A673 (cell line): Measurements from ENCODE around the gene KPTN. TPM values are rescaled to one million over a fixed set of nuclear protein-coding genes. Genes with fewer than 3 reads are reported as not detected.

Experiments used
- BruUV-seq: library from RNA; stranded (reverse); fragments of 400-500 nt; replicated peaks from 2 replicates; lab custom pipeline; 2021; lab: Mats Ljungman, UMichigan
- CTCF ChIA-PET: fragments of 300-600 bp; sonication (Branson Sonifier 250); formaldehyde crosslinking; loops from one replicate; lab custom pipeline; 2022; ENCODE audit warnings: antibody characterized with exemption; lab: Charles Lee
- POLR2A ChIA-PET: fragments of 300-600 bp; sonication (Branson Sonifier 250); formaldehyde crosslinking; loops from one replicate; lab custom pipeline; 2022; ENCODE audit warnings: antibody characterized with exemption; ENCODE audit not compliant: low non-redundant PET; lab: Charles Lee
- DNase-seq: peaks from one replicate; pipeline ENCODE4 v3.0.0-alpha.2; 2015; ENCODE audit warnings: low spot score
- H3K27ac ChIP-seq: fragments of 200-600 bp; sonication (generic); 2 replicates; pipeline ENCODE4 v1.5.1; 2016; ENCODE audit warnings: mixed run types, low read depth, mild to moderate bottlenecking, mixed read lengths, antibody characterized with exemption, low read length; ENCODE audit not compliant: poor library complexity, severe bottlenecking
- H3K27me3 ChIP-seq: fragments of 200-600 bp; sonication (generic); replicated peaks from 2 replicates; pipeline ENCODE4 v1.6.1; 2017; ENCODE audit warnings: mixed run types, low read depth, mild to moderate bottlenecking, mixed read lengths, antibody characterized with exemption, low read length; ENCODE audit not compliant: insufficient read depth, poor library complexity
- H3K36me3 ChIP-seq: fragments of 200-600 bp; sonication (generic); 2 replicates; pipeline ENCODE4 v1.6.1; 2016; ENCODE audit warnings: mixed run types, mild to moderate bottlenecking, mixed read lengths, antibody characterized with exemption, low read length; ENCODE audit not compliant: insufficient read depth, poor library complexity, severe bottlenecking
- H3K4me1 ChIP-seq: fragments of 200-600 bp; sonication (generic); 2 replicates; pipeline ENCODE4 v1.6.1; 2017; ENCODE audit warnings: mixed run types, mild to moderate bottlenecking, mixed read lengths, antibody characterized with exemption, low read length; ENCODE audit not compliant: insufficient read depth, poor library complexity, severe bottlenecking
- H3K4me3 ChIP-seq: fragments of 200-600 bp; sonication (generic); 2 replicates; pipeline ENCODE4 v1.5.1; 2016; ENCODE audit warnings: low read depth, mixed run types, mild to moderate bottlenecking, mixed read lengths, low read length; ENCODE audit not compliant: poor library complexity, severe bottlenecking
- H3K9me3 ChIP-seq: fragments of 200-600 bp; sonication (generic); 2 replicates; pipeline ENCODE4 v1.6.1; 2016; ENCODE audit warnings: mixed run types, low read depth, mild to moderate bottlenecking, mixed read lengths, antibody characterized with exemption, low read length; ENCODE audit not compliant: poor library complexity, severe bottlenecking
- EZH2 ChIP-seq: fragments of 200-600 bp; sonication (generic); IDR thresholded peaks from 2 replicates; pipeline ENCODE4 v1.6.1; 2017; ENCODE audit warnings: borderline replicate concordance, low read depth, mild to moderate bottlenecking, mixed read lengths, antibody characterized with exemption, low read length; ENCODE audit not compliant: poor library complexity, severe bottlenecking
- intact Hi-C: fragments of 100-400 bp; cut with micrococcal nuclease; formaldehyde crosslinking; loops from one replicate; pipeline ENCODE4 v1.10.0; 2022; ENCODE audit not compliant: unreplicated experiment
- total RNA-seq: library from RNA; stranded (reverse); gene quantifications from 2 replicates; pipeline ENCODE4 v1.2.3, GENCODE V29; 2021
- TF ChIP-seq, protein P1 (sequence below): fragments of 300-800, 200-600 bp; sonication (generic); conservative IDR thresholded peaks from 2 replicates; pipeline ENCODE4 v1.5.1; 2017; ENCODE audit warnings: low read depth, mild to moderate bottlenecking, antibody characterized with exemption, low read length, moderate library complexity, mixed read lengths

The KPTN gene
- total RNA-seq, 1 experiment from 2014 or later: 18.9 TPM

- Histone ChIP-seq H3K4me1 (peaks cover 3% of the 10 kb centered on the region), H3K36me3 (no peaks in the 10 kb centered on the region), H3K9me3 (no peaks in the 10 kb centered on the region), H3K27ac (peak overlapping the region; percentile 92), H3K4me3 (peak overlapping the region; percentile 94), H3K27me3 (no peaks in the 10 kb centered on the region)
- BruUV-seq: TSS peak; percentile 65
- intact Hi-C loops: loop anchor here (2.0 to 10.0 kb wide), 2 partner anchors 68 to 180 kb away; no protein-coding TSS in a partner anchor
- no peak for DNase-seq
- ChIA-PET POLR2A (no interaction called here), CTCF (no interaction called here)
- TF ChIP-seq, protein P1, sequence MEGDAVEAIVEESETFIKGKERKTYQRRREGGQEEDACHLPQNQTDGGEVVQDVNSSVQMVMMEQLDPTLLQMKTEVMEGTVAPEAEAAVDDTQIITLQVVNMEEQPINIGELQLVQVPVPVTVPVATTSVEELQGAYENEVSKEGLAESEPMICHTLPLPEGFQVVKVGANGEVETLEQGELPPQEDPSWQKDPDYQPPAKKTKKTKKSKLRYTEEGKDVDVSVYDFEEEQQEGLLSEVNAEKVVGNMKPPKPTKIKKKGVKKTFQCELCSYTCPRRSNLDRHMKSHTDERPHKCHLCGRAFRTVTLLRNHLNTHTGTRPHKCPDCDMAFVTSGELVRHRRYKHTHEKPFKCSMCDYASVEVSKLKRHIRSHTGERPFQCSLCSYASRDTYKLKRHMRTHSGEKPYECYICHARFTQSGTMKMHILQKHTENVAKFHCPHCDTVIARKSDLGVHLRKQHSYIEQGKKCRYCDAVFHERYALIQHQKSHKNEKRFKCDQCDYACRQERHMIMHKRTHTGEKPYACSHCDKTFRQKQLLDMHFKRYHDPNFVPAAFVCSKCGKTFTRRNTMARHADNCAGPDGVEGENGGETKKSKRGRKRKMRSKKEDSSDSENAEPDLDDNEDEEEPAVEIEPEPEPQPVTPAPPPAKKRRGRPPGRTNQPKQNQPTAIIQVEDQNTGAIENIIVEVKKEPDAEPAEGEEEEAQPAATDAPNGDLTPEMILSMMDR: no peak
- no peak for TF ChIP-seq EZH2
Measured at GRCh38 chr19:47514151-47514868, 30.3 kb upstream of the KPTN start.

DNA sequence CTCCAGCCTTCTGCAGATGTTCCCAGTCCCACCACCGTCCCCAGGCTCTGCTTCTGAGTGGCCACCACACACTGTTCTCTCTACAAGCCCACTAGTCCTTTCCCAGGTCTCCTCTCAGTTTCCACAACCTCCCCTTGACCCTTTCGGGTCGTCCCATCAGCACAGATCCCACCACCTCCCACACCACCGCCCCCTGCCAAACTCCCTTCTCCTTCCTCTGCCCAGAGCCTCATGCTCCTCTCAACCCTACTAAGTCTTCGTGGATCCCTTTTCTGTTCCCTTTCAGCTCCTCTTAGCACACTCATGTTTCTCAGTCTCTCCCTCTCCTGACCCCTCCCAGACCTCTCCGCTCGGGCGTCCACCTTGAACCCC, 28.9 kb upstream of the KPTN start:
- ChIA-PET POLR2A (no interaction called here), CTCF (no interaction called here)
- Histone ChIP-seq H3K36me3 (no peaks in the 10 kb centered on the region), H3K9me3 (no peaks in the 10 kb centered on the region), H3K27ac (peak overlapping the region; percentile 35), H3K4me1 (peaks cover 3% of the 10 kb centered on the region), H3K27me3 (no peaks in the 10 kb centered on the region), H3K4me3 (no peak overlapping the region)
- no peak for DNase-seq
- TF ChIP-seq, protein P1: no peak
- no peak for TF ChIP-seq EZH2
- intact Hi-C loops: loop anchor here (10.0 kb wide), 1 partner anchor 182 kb away; no protein-coding TSS in a partner anchor
- no TSS peak for BruUV-seq

GRCh38 chr19:47512183-47512947, 28.3 kb upstream of the KPTN start:
- no peaks in the 10 kb centered on the region for H3K27me3 ChIP-seq
- no peaks in the 10 kb centered on the region for H3K36me3 ChIP-seq
- H3K27ac ChIP-seq: peak overlapping the region; percentile 35
- BruUV-seq: no TSS peak
- TF ChIP-seq, protein P1: no peak
- no peak for TF ChIP-seq EZH2
- H3K4me3 ChIP-seq: no peak overlapping the region
- ChIA-PET CTCF (no interaction called here), POLR2A (no interaction called here)
- intact Hi-C loops: loop anchor here (10.0 kb wide), 1 partner anchor 182 kb away; no protein-coding TSS in a partner anchor
- no peak for DNase-seq
- H3K4me1 ChIP-seq: peaks cover 3% of the 10 kb centered on the region
- no peaks in the 10 kb centered on the region for H3K9me3 ChIP-seq
